Measurements from ENCODE around the gene LDHA.

GRCh38 chr11:18374956-18375355, 19.4 kb upstream of the LDHA start:
- TF ChIP-seq CTCF (IDR thresholded peaks at IDR 0.05) (no peak), POLR2A (IDR thresholded peaks at IDR 0.05) (no peak)

All from body of pancreas (tissue), 4 donors.